ENCODE results near the gene LBP.

GRCh38 chr20:38344107-38344701 is 2.1 kb upstream of the LBP start:
- TF ChIP-seq TAF1 (IDR thresholded peaks at IDR 0.05; ENCODE audit: low read depth) (no peak), EZH2 (IDR thresholded peaks at IDR 0.05; ENCODE audit: borderline replicate concordance, insufficient read depth, low read length, poor library complexity, severe bottlenecking) (no peak)

All from neural cell (in vitro differentiated cells).